Adrenal gland (tissue), 12 donors: Measurements from ENCODE around the gene CRYGN. TPM values are rescaled to one million over a fixed set of nuclear protein-coding genes. Genes with fewer than 3 reads are reported as not detected.

Experiments
- DNase-seq, 7 donors: peaks; one replicate each; pipeline ENCODE4 v3.0.0-alpha.2; 2019 to 2020
- H3K27ac ChIP-seq, 5 donors: fragments of 200-600 bp; sonication (generic) in 4 of 5; 1 replicate in 3 of 5; 2 replicates in 2 of 5; pipeline versions ENCODE4 v1.5.1 to v1.8.0; 2016 to 2020; ENCODE audit warnings: mild to moderate bottlenecking in 1 of 5
- H3K27me3 ChIP-seq: fragments of 200-600 bp; 2 replicates; pipeline ENCODE4 v1.8.0; 2021
- H3K36me3 ChIP-seq, 2 donors: fragments of 200-600 bp; replicated peaks in 1 of 2; 1 replicate in 1 of 2; 2 replicates in 1 of 2; pipeline versions ENCODE4 v1.5.1 to v1.8.0; 2018 to 2022
- H3K4me1 ChIP-seq, 2 donors: fragments of 200-600 bp; replicated peaks in 1 of 2; 1 replicate in 1 of 2; 2 replicates in 1 of 2; pipeline versions ENCODE4 v1.5.1 to v1.8.0; 2018 to 2021
- H3K4me3 ChIP-seq, 4 donors: fragments of 200-600 bp; sonication (generic) in 3 of 4; one replicate each; pipeline ENCODE4 v1.5.1; 2016 to 2018
- H3K9me3 ChIP-seq, 3 donors: fragments of 200-600 bp; sonication (generic) in 1 of 3; replicated peaks in 1 of 3; 1 replicate in 2 of 3; 2 replicates in 1 of 3; pipeline versions ENCODE4 v1.5.1 to v1.8.0; 2016 to 2021
- CTCF ChIP-seq, 6 experiments: fragments of 450-650 bp in 4 of 6; fragments of 200-600 bp in 2 of 6; sonication (generic) in 1 of 6; IDR thresholded peaks; 1 replicate in 5 of 6; 2 replicates in 1 of 6; pipeline versions ENCODE4 v1.5.1 to v1.8.0; 2016 to 2021; ENCODE audit warnings: antibody characterized with exemption in 6 of 6, mild to moderate bottlenecking in 2 of 6, moderate library complexity in 1 of 6
- POLR2A ChIP-seq, 2 donors: fragments of 450-650 bp; IDR thresholded peaks; one replicate each; pipeline ENCODE4 v1.6.1; 2017; ENCODE audit warnings: antibody characterized with exemption in 2 of 2, mild to moderate bottlenecking in 2 of 2, moderate library complexity in 1 of 2
- WGBS, 4 donors: extraction: QIAGEN DNeasy Blood & Tissue Kit in 2 of 4; methylation state at CpG; one replicate each; pipeline versions ENCODE4 v1.1.5 to v1.1.7; 2013 to 2017; 5-methylcytosine and 5-hydroxymethylcytosine counted together
- intact Hi-C, 2 donors: fragments of 100-400 bp; cut with DNase I; formaldehyde crosslinking; loops; one replicate each; pipeline versions ENCODE4 v1.14.1 to v1.15.0; 2022 to 2023
- microRNA-seq, 3 donors: library from miRNA; unstranded; fragments of <30 nt; microRNA quantifications; one replicate each; pipeline ENCODE4, GENCODE V29; 2017 to 2020
- polyA plus RNA-seq, 3 donors: library from polyadenylated mRNA; stranded (reverse); fragments of 200-250 nt in 2 of 3; fragments of 350-450 nt in 1 of 3; fragmentation: Illumina TruSeq in 1 of 3; extraction: RNeasy Lipid Tissue Mini Kit (QIAGEN cat#74804) in 1 of 3; gene quantifications; one replicate each; pipeline ENCODE4 v1.2.3, GENCODE V29; 2013 to 2014
- small RNA-seq, 2 donors: library from RNA; depleted of rRNA; stranded (forward); fragments of <200 nt; gene quantifications; one replicate each; pipeline ENCODE3, GENCODE V24; 2016
- total RNA-seq, 9 donors: library from RNA; depleted of rRNA in 4 of 9; stranded (reverse); fragments of >200 nt in 4 of 9; fragments of 120-200 nt in 1 of 9; fragmentation: NEBNext Ultra II Directional in 1 of 9; extraction: Animal tissue kit (Norgen Biotek cat#: 25700) in 1 of 9; gene quantifications; one replicate each; pipeline versions ENCODE4 v1.1.0 to v1.2.4, GENCODE V29; 2013 to 2023
- donor health status: healthy with polysubstance abuse.
- donor health status: Bipolar disorder and iron deficiency.
- donor health status: DM: yes; HTN: yes; CAD: no.
- donor health status: DM: no; HTN: no; CAD: no.
- donor health status: DM: no; HTN: no; CAD: no.
- donor health status: DM: yes; HTN: yes; CAD: no.

The CRYGN gene
- total and polyA plus RNA-seq, 12 donors, result 0.11 to 0.88 (median 0.49) TPM; not detected in 6

GRCh38 chr7:151379534-151380198 is 60.3 kb downstream of the CRYGN start:
- TF ChIP-seq CTCF (IDR thresholded peaks at IDR 0.05) (no peak), POLR2A (IDR thresholded peaks at IDR 0.05) (no peak)
- 77 to 94% (median 89%) methylated on average over 11 to 25 of the region's 25 CpGs for WGBS, 4 donors
- Histone ChIP-seq H3K27ac (no peak overlapping the region), H3K4me3 (no peak overlapping the region), H3K36me3 (peaks cover 0 to 38% of the 10 kb centered on the region in 2 donors), H3K27me3 (peaks cover 17% of the 10 kb centered on the region), H3K9me3 (no peaks in the 10 kb centered on the region), H3K4me1 (peaks cover 3 to 16% of the 10 kb centered on the region in 2 donors)
- intact Hi-C loops, result no loop called here
- DNase-seq, result no peak

- WGBS, 4 donors, result 78 to 84% (median 81%) methylated on average over 6 of the region's 6 CpGs
- TF ChIP-seq POLR2A (IDR thresholded peaks at IDR 0.05) (no peak), CTCF (IDR thresholded peaks at IDR 0.05) (no peak)
- Histone ChIP-seq H3K4me1 (peaks cover 3 to 16% of the 10 kb centered on the region in 2 donors), H3K4me3 (no peak overlapping the region), H3K36me3 (peaks cover 0 to 43% of the 10 kb centered on the region in 2 donors), H3K27me3 (peaks cover 17% of the 10 kb centered on the region), H3K9me3 (no peaks in the 10 kb centered on the region), H3K27ac (no peak overlapping the region)
- intact Hi-C loops, result no loop called here
- no peak for DNase-seq
Observed at GRCh38 chr7:151379193-151379520, 60.8 kb downstream of the CRYGN start.

Small RNAs within 50 kb of the gene (microRNA-seq; reads per million reads assigned to microRNA genes)
- gene MIR3907, result 0 reads per million in 3 donors

Small RNAs within 50 kb of the gene (small RNA-seq; reads per million reads assigned to genes)
- gene MIR3907, result 0 reads per million in 2 donors
- 0 reads per million in 2 donors for gene RN7SL76P

Other genes with a start within 250 kb of the CRYGN start
- gene H2BK1, start 229.7 kb downstream of the CRYGN start, total RNA-seq, result not detected
- not detected for gene H2BK1, start 229.7 kb downstream of the CRYGN start, polyA plus RNA-seq
- gene ABCF2, start 212.9 kb downstream of the CRYGN start, total RNA-seq, result 100 to 1,000 TPM in 1 of 9 donors, 10 to 100 TPM in 8; 20.8 to 110 (median 30.8) TPM
- 10 to 100 TPM; 15.6 to 36.9 (median 16.1) TPM for gene ABCF2, start 212.9 kb downstream of the CRYGN start, polyA plus RNA-seq
- gene CHPF2, start 207.7 kb downstream of the CRYGN start, total RNA-seq, result 10 to 100 TPM; 42.3 to 84.1 (median 62.5) TPM
- gene CHPF2, start 207.7 kb downstream of the CRYGN start, polyA plus RNA-seq, result 10 to 100 TPM; 15.8 to 87.8 (median 58.7) TPM
- 100 to 1,000 TPM in 6 of 9 donors, 10 to 100 TPM in 3; 62.7 to 147 (median 109) TPM for gene SMARCD3, start 191.4 kb downstream of the CRYGN start, total RNA-seq
- 100 to 1,000 TPM in 2 of 3 donors, 10 to 100 TPM in 1; 46.4 to 194 (median 147) TPM for gene SMARCD3, start 191.4 kb downstream of the CRYGN start, polyA plus RNA-seq
- 10 to 100 TPM; 33.3 to 68.7 (median 50.6) TPM for gene NUB1, start 98.3 kb downstream of the CRYGN start, total RNA-seq
- gene NUB1, start 98.3 kb downstream of the CRYGN start, polyA plus RNA-seq, result 100 to 1,000 TPM in 1 of 3 donors, 10 to 100 TPM in 2; 22.5 to 127 (median 38.0) TPM
- 10 to 100 TPM in 2 of 9 donors, 1 to 10 TPM in 7; 1.4 to 16.7 (median 3.5) TPM for gene WDR86, start 30.1 kb downstream of the CRYGN start, total RNA-seq
- 1 to 10 TPM in 2 of 3 donors, not detected in 1; 5.5 to 7.5 TPM for gene WDR86, start 30.1 kb downstream of the CRYGN start, polyA plus RNA-seq
- gene RHEB, start 79.8 kb upstream of the CRYGN start, total RNA-seq, result 100 to 1,000 TPM in 7 of 9 donors, 10 to 100 TPM in 2; 83.8 to 177 (median 131) TPM
- gene RHEB, start 79.8 kb upstream of the CRYGN start, polyA plus RNA-seq, result 100 to 1,000 TPM in 2 of 3 donors, 10 to 100 TPM in 1; 66.3 to 309 (median 105) TPM